Muscle of leg (tissue), 16 donors: Measurements from ENCODE around the gene GIMAP7. TPM values are rescaled to one million over a fixed set of nuclear protein-coding genes. Genes with fewer than 3 reads are reported as not detected.

Experiments used
- DNase-seq: peaks from one replicate; pipeline ENCODE4 v3.0.0; 2013
- H3K27ac ChIP-seq: one replicate; pipeline ENCODE4 v1.5.1; 2013; ENCODE audit warnings: mild to moderate bottlenecking, low read length, control low read depth
- H3K27me3 ChIP-seq: one replicate; pipeline ENCODE4 v1.6.1; 2013; ENCODE audit warnings: low read length; ENCODE audit not compliant: control insufficient read depth, insufficient read depth
- H3K36me3 ChIP-seq: one replicate; pipeline ENCODE4 v1.6.1; 2013; ENCODE audit warnings: low read length; ENCODE audit not compliant: control insufficient read depth, insufficient read depth
- H3K4me1 ChIP-seq: one replicate; pipeline ENCODE4 v1.6.1; 2013; ENCODE audit warnings: low read length; ENCODE audit not compliant: control insufficient read depth, insufficient read depth
- H3K4me3 ChIP-seq: one replicate; pipeline ENCODE4 v1.5.1; 2013; ENCODE audit warnings: low read length, control low read depth
- H3K9me3 ChIP-seq: replicated peaks from 2 replicates; pipeline ENCODE4 v1.6.1; 2013; ENCODE audit warnings: low read depth, low read length; ENCODE audit not compliant: control insufficient read depth
- WGBS: methylation state at CpG from one replicate; pipeline ENCODE4 v1.1.5; 2013; ENCODE audit warnings: missing lambda C conversion rate; ENCODE audit not compliant: insufficient coverage; 5-methylcytosine and 5-hydroxymethylcytosine counted together
- long read RNA-seq, 11 donors: transcript quantifications; one replicate each; lab custom pipeline, GENCODE V29; 2026
- polyA plus RNA-seq, 8 donors: library from polyadenylated mRNA; unstranded; fragments of 120-200 nt; gene quantifications; one replicate each; pipeline versions ENCODE4 v1.2.1 to v1.2.3, GENCODE V29; 2013; ENCODE audit warnings: inconsistent platforms in 1 of 8, low replicate concordance in 1 of 8; ENCODE audit not compliant: insufficient read length in 8 of 8, insufficient read depth in 1 of 8
- total RNA-seq: library from RNA; stranded (reverse); fragments of 120-200 nt; gene quantifications from one replicate; pipeline ENCODE4 v1.2.4, GENCODE V29; 2013

The GIMAP7 gene
- total RNA-seq (5.9 TPM), polyA plus RNA-seq (10 to 100 TPM in 7 of 8 donors, 1 to 10 TPM in 1; 9.0 to 12.8 (median 11.1) TPM)
- long read RNA-seq, donor 1, partial matches to known transcripts: 0 of 3 reads
- long read RNA-seq, donor 1, other reads (novel, unspliced or antisense): 0 of 3 reads
- long read RNA-seq, donor 2: 0 reads
- long read RNA-seq, donor 3, partial matches to known transcripts: 0 of 2 reads
- long read RNA-seq, donor 3, other reads (novel, unspliced or antisense): 0 of 2 reads
- long read RNA-seq, donor 4, partial matches to known transcripts: 0 of 2 reads
- long read RNA-seq, donor 4, other reads (novel, unspliced or antisense): 0 of 2 reads
- long read RNA-seq, donor 5, transcript GIMAP7-201 (2 exons, 1,256 nt): major isoform, 17 of 17 reads
- long read RNA-seq, donor 5, partial matches to known transcripts: 0 of 17 reads
- long read RNA-seq, donor 5, other reads (novel, unspliced or antisense): 0 of 17 reads
- long read RNA-seq, donor 6, transcript GIMAP7-201 (2 exons, 1,256 nt): major isoform, 16 of 16 reads
- long read RNA-seq, donor 6, partial matches to known transcripts: 0 of 16 reads
- long read RNA-seq, donor 6, other reads (novel, unspliced or antisense): 0 of 16 reads
- long read RNA-seq, donor 7, transcript GIMAP7-201 (2 exons, 1,256 nt): major isoform, 7 of 7 reads
- long read RNA-seq, donor 7, partial matches to known transcripts: 0 of 7 reads
- long read RNA-seq, donor 7, other reads (novel, unspliced or antisense): 0 of 7 reads
- long read RNA-seq, donor 8, transcript GIMAP7-201 (2 exons, 1,256 nt): major isoform, 6 of 6 reads
- long read RNA-seq, donor 8, partial matches to known transcripts: 0 of 6 reads
- long read RNA-seq, donor 8, other reads (novel, unspliced or antisense): 0 of 6 reads
- long read RNA-seq, donor 9, transcript GIMAP7-201 (2 exons, 1,256 nt): major isoform, 6 of 6 reads
- long read RNA-seq, donor 9, partial matches to known transcripts: 0 of 6 reads
- long read RNA-seq, donor 9, other reads (novel, unspliced or antisense): 0 of 6 reads
- long read RNA-seq, donor 10, transcript GIMAP7-201 (2 exons, 1,256 nt): major isoform, 8 of 8 reads
- long read RNA-seq, donor 10, partial matches to known transcripts: 0 of 8 reads
- long read RNA-seq, donor 10, other reads (novel, unspliced or antisense): 0 of 8 reads
- long read RNA-seq, donor 11, partial matches to known transcripts: 0 of 4 reads
- long read RNA-seq, donor 11, other reads (novel, unspliced or antisense): 0 of 4 reads

- Histone ChIP-seq H3K27ac (peak within 1 kb of the TSS; percentile 78), H3K4me1 (no peaks in the 10 kb centered on the region), H3K27me3 (no peaks in the 10 kb centered on the region), H3K9me3 (no peaks in the 10 kb centered on the region), H3K4me3 (peak within 1 kb of the TSS; percentile 35), H3K36me3 (no peaks in the 10 kb centered on the region)
- peak; percentile 19 for DNase-seq
- WGBS: 67% methylated on average over 1 of the region's 3 CpGs
Measured at GRCh38 chr7:150514748-150515222, at the start of gene GIMAP7. TSS of gene GIMAP7 (plus strand) at chr7:150514872. CDS start at chr7:150519975, 5,103 bp downstream.

DNA sequence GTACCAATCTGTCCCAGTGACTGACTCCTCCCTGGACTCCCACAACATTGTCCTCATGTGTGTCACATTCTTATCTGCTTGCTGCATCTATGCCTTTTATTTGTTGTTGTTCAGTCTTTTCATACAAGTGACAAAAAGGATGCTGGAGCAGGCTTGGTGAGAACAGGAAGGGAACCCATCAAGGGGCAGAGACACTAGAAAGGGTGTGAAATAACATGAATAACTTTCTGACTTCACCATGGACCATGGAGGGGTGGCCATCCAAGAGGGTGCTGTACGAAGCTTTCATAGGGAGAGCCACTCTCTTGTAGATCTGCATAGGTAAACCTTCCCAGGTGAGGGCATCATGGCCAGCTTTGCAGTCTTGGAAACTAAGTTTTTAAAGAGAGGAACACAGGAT is 49.7 kb upstream of the GIMAP7 start:
- H3K4me1 ChIP-seq: no peaks in the 10 kb centered on the region
- H3K27ac ChIP-seq: no peak overlapping the region

DNA sequence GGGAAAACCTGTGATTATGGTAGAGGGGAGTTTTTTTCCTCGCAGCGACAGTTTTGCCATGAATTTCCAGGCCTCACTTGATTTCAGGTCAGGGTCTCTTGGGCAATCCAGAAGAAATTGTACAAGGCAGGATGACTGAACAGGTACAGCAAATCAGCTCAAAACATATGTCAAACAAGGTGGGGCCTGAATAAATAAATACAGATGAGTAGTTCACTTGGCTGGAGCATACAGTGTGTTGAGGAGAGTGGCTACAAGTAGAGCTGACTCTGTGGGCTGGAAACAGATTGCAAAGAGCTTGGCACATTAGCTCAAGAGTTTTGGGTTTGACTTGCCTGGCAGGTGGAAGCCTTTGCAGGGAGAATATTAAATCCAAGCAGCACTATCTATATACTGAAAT is 49.3 kb upstream of the GIMAP7 start:
- H3K27ac ChIP-seq: no peak overlapping the region
- peaks cover 8% of the 10 kb centered on the region for H3K9me3 ChIP-seq
- H3K36me3 ChIP-seq: no peaks in the 10 kb centered on the region
- peaks cover 4% of the 10 kb centered on the region for H3K27me3 ChIP-seq
- no peaks in the 10 kb centered on the region for H3K4me1 ChIP-seq
- DNase-seq: no peak
- WGBS: 90% methylated on average over 2 of the region's 2 CpGs
- H3K4me3 ChIP-seq: no peak overlapping the region

More for the DNA sequence above, 49.7 kb upstream of the GIMAP7 start:
- Histone ChIP-seq H3K4me3 (no peak overlapping the region), H3K9me3 (peaks cover 9% of the 10 kb centered on the region), H3K27me3 (peaks cover 4% of the 10 kb centered on the region), H3K36me3 (no peaks in the 10 kb centered on the region)
- no peak for DNase-seq
- 100% methylated on average over 1 of the region's 1 CpG for WGBS

DNA sequence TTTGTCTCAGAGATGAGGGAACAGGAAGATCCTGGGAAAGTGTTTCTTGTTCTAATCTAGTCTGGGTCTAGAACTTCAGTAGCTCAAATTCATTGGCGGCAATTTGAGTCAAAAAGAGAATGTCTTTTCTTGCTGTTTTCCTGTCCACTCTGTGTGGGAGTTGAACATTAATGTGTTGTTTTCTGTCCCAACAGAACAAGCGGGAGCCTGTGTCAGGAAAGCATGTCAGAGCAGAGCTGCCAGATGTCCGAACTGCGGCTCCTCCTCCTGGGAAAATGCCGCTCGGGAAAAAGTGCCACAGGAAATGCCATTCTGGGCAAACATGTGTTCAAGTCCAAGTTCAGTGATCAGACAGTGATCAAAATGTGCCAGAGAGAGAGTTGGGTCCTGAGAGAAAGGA is 48.2 kb upstream of the GIMAP7 start:
- DNase-seq: no peak

GRCh38 chr7:150468241-150468640 is 46.4 kb upstream of the GIMAP7 start:
- H3K4me3 ChIP-seq: no peak overlapping the region
- H3K27me3 ChIP-seq: peaks cover 4% of the 10 kb centered on the region
- no peak overlapping the region for H3K27ac ChIP-seq
- no peaks in the 10 kb centered on the region for H3K36me3 ChIP-seq
- H3K9me3 ChIP-seq: peaks cover 5% of the 10 kb centered on the region
- WGBS: no CpG with 5 or more reads among the region's 3 CpGs
- no peak for DNase-seq
- H3K4me1 ChIP-seq: no peaks in the 10 kb centered on the region

More for the DNA sequence above, 48.2 kb upstream of the GIMAP7 start:
- no peaks in the 10 kb centered on the region for H3K36me3 ChIP-seq
- H3K9me3 ChIP-seq: peaks cover 7% of the 10 kb centered on the region
- H3K27ac ChIP-seq: no peak overlapping the region
- H3K4me3 ChIP-seq: no peak overlapping the region
- no peaks in the 10 kb centered on the region for H3K4me1 ChIP-seq
- 48% methylated on average over 6 of the region's 6 CpGs for WGBS
- H3K27me3 ChIP-seq: peaks cover 4% of the 10 kb centered on the region

DNA sequence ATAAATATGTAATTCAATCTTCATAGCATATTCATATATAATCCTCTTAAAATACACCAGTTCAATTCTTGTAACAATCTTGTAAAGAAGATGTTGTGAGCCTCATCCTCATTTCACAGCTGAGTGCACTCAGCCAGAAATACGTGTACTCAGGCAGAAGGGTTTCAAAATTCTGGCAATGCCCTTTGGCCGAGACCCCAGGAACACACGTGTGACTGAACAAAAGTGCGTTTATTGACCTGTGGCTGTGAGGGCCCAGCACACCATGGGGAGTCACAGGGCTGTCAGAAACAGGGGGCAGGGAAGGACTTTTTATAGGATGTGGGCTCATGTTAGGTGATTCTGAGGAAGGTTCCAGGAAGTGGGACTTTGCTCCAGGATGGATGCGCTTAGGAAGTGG is 42.8 kb upstream of the GIMAP7 start:
- WGBS: 52% methylated on average over 5 of the region's 5 CpGs
- H3K9me3 ChIP-seq: no peaks in the 10 kb centered on the region

DNA sequence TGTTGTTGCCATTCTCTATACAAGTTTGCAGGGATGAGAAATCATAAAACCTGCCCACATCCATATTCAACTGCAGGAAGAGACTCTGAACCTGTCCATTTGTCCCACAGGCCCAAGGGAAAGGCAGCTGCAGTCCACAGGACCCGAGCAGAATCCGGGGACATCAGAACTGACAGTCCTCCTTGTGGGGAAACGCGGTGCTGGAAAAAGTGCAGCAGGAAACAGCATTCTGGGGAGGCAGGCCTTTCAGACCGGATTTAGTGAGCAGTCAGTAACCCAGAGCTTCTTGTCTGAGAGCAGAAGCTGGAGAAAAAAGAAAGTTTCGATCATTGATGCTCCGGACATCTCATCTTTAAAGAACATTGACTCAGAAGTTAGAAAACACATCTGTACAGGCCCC is 40.8 kb upstream of the GIMAP7 start:
- Histone ChIP-seq H3K9me3 (no peaks in the 10 kb centered on the region), H3K36me3 (no peaks in the 10 kb centered on the region), H3K27me3 (no peaks in the 10 kb centered on the region), H3K27ac (no peak overlapping the region), H3K4me3 (no peak overlapping the region), H3K4me1 (no peaks in the 10 kb centered on the region)
- no peak for DNase-seq
- 73% methylated on average over 6 of the region's 7 CpGs for WGBS

More for the DNA sequence above, 42.8 kb upstream of the GIMAP7 start:
- peaks cover 2% of the 10 kb centered on the region for H3K27me3 ChIP-seq
- H3K36me3 ChIP-seq: no peaks in the 10 kb centered on the region
- H3K27ac ChIP-seq: no peak overlapping the region
- H3K4me1 ChIP-seq: no peaks in the 10 kb centered on the region
- H3K4me3 ChIP-seq: no peak overlapping the region
- DNase-seq: no peak

- no peaks in the 10 kb centered on the region for H3K9me3 ChIP-seq
- WGBS: no CpG with 5 or more reads among the region's 3 CpGs
- no peaks in the 10 kb centered on the region for H3K27me3 ChIP-seq
- H3K27ac ChIP-seq: no peak overlapping the region
- H3K36me3 ChIP-seq: no peaks in the 10 kb centered on the region
- no peaks in the 10 kb centered on the region for H3K4me1 ChIP-seq
- H3K4me3 ChIP-seq: no peak overlapping the region
- no peak for DNase-seq
Measured at GRCh38 chr7:150476285-150476684, 38.4 kb upstream of the GIMAP7 start.

DNA sequence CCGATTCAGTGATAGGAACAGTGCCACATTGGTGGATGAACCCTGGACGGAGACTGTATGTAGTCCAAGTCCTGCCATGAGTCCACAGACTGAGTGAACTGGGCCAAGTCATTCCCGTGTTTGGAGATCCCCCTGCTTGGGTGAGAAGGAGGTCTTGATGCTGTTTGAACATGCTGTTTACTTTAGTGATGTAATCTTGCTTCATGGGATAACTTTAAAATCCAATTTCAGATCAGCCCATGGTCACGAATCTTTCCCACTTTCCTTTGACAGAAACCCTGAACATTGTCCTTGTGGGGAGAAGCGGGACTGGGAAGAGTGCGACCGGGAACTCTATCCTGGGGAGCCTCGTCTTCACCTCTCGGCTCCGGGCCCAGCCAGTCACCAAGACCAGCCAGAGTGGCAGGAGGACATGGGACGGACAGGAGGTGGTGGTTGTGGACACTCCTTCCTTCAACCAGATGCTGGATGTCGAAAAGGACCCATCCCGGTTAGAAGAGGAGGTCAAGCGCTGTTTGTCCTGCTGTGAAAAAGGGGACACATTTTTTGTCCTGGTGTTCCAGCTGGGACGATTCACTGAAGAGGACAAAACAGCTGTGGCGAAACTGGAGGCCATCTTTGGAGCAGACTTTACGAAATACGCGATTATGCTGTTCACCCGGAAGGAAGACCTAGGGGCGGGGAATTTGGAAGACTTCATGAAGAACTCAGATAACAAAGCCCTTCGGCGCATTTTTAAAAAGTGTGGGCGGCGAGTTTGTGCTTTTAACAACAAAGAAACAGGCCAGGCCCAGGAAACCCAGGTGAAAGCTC is 37.6 kb upstream of the GIMAP7 start:
- Histone ChIP-seq H3K4me3 (no peak overlapping the region), H3K27ac (no peak overlapping the region), H3K9me3 (no peaks in the 10 kb centered on the region), H3K4me1 (no peaks in the 10 kb centered on the region), H3K27me3 (no peaks in the 10 kb centered on the region), H3K36me3 (no peaks in the 10 kb centered on the region)
- DNase-seq: no peak
- 93% methylated on average over 20 of the region's 25 CpGs for WGBS
